PFSK-1 (cell line): ENCODE results near the gene FBH1.

ENCODE experiments used
- FOXP2 ChIP-seq: optimal IDR thresholded peaks from 2 replicates; pipeline ENCODE3; 2011; ENCODE audit warnings: borderline replicate concordance, control low read depth, inconsistent platforms; ENCODE audit not compliant: insufficient read depth; ENCODE audit errors: extremely low read length, extremely low read depth
- POLR2AphosphoS5 ChIP-seq: IDR thresholded peaks from 2 replicates; pipeline ENCODE4 v1.6.1; 2012; ENCODE audit warnings: low read depth, mild to moderate bottlenecking, control low read depth, low read length, moderate library complexity
- SIN3A ChIP-seq: IDR thresholded peaks from 2 replicates; pipeline ENCODE4 v1.6.1; 2012; ENCODE audit warnings: mild to moderate bottlenecking, low read length, moderate library complexity, borderline replicate concordance; ENCODE audit not compliant: insufficient read depth
- TAF1 ChIP-seq: IDR thresholded peaks from 2 replicates; pipeline ENCODE4 v1.6.1; 2012; ENCODE audit warnings: low read length, control low read depth, borderline replicate concordance; ENCODE audit not compliant: insufficient read depth
- TF ChIP-seq, protein P1 (sequence below), 2 experiments: IDR thresholded peaks; 2 replicates each; pipeline versions ENCODE4 v1.6.1 to v1.8.0; 2011 to 2012; ENCODE audit warnings: low read depth in 2 of 2, low read length in 2 of 2, control low read depth in 1 of 2, inconsistent platforms in 1 of 2, mild to moderate bottlenecking in 1 of 2, moderate library complexity in 1 of 2; ENCODE audit not compliant: insufficient read depth in 1 of 2

FBH1 gene

DNA sequence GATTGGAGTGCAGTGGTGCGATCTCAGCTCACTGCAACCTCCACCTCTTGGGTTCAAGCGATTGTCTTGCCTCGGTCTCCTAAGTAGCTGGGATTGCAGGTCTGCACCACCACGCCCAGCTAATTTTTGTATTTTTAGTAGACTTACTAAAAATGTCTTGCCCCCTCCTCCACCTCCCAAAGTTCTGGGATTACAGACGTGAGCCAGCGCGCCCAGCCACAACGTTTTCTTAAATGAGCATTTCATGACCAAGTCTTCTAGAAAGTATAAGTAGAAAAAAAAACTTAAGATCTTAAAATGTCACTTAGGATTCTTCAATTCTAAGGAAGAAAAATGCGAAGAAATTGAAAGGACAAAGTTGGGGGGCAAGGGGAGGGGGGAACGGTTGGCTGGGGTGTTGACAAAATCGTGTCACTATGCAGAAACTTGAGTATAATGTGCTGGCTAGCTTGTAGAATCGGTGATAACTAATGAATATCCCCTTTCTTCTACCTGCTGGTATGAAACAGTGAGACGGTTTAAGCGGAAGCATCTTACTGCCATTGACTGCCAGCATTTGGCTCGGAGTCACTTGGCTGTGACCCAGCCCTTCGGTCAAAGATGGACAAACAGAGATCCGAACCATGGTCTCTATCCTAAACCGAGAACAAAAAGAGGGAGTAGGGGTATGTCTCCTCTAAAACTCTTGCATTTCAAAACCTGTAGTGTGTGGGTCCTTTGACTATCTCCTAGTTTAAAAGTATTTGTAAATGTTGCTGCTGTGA is 12.7 kb downstream of the FBH1 start:
- TF ChIP-seq TAF1 (no peak), POLR2AphosphoS5 (no peak), FOXP2 (no peak), SIN3A (no peak)
- TF ChIP-seq, protein P1, sequence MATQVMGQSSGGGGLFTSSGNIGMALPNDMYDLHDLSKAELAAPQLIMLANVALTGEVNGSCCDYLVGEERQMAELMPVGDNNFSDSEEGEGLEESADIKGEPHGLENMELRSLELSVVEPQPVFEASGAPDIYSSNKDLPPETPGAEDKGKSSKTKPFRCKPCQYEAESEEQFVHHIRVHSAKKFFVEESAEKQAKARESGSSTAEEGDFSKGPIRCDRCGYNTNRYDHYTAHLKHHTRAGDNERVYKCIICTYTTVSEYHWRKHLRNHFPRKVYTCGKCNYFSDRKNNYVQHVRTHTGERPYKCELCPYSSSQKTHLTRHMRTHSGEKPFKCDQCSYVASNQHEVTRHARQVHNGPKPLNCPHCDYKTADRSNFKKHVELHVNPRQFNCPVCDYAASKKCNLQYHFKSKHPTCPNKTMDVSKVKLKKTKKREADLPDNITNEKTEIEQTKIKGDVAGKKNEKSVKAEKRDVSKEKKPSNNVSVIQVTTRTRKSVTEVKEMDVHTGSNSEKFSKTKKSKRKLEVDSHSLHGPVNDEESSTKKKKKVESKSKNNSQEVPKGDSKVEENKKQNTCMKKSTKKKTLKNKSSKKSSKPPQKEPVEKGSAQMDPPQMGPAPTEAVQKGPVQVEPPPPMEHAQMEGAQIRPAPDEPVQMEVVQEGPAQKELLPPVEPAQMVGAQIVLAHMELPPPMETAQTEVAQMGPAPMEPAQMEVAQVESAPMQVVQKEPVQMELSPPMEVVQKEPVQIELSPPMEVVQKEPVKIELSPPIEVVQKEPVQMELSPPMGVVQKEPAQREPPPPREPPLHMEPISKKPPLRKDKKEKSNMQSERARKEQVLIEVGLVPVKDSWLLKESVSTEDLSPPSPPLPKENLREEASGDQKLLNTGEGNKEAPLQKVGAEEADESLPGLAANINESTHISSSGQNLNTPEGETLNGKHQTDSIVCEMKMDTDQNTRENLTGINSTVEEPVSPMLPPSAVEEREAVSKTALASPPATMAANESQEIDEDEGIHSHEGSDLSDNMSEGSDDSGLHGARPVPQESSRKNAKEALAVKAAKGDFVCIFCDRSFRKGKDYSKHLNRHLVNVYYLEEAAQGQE (IDR thresholded peaks at IDR 0.05; ENCODE audit: insufficient read depth in 1 of 2, low read depth in 2 of 2, low read length in 2 of 2) = no peak

DNA sequence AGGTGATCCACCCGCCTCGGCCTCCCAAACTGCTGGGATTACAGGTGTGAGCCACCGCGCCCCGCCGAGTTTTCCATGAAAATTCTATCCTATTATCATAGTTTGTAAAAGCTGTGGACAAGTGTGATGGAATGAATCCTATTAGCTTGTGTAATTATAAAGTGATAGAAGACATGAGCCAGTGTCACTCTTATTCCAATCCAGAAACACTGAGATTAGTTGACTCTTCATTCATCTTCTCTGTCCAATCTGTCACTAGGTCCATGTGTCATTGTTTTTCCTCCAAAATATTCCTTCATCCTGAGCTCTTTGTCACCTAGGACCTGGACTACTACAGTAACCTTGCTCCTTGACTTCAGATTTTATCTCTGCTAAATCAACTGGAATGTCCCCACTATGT is 13.5 kb downstream of the FBH1 start:
- TF ChIP-seq, protein P1 (IDR thresholded peaks at IDR 0.05; ENCODE audit: insufficient read depth in 1 of 2, low read depth in 2 of 2, low read length in 2 of 2) = no peak
- TF ChIP-seq SIN3A = no peak
- no peak for TF ChIP-seq TAF1
- no peak for TF ChIP-seq POLR2AphosphoS5
- TF ChIP-seq FOXP2 = no peak

DNA sequence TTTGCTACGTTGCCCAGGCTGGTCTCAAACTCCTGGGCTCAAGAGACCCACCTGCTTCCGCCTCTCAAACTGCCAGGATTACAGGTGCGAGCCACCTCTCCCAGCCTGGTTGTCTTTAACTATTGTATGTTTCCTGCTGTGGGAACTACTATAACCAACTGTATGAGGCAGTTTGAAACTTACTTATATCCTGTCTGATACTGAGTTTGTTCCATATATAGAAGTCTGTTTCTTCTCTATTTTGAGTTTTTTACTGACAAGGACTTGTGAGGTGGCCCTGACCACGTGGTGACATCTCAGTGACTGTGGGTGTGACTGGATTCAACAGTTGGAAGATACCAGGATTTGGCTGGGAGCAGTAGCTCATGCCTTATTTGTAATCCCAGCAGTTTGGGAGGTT is 14.2 kb downstream of the FBH1 start:
- TF ChIP-seq, protein P1 (IDR thresholded peaks at IDR 0.05; ENCODE audit: insufficient read depth in 1 of 2, low read depth in 2 of 2, low read length in 2 of 2) = no peak
- TF ChIP-seq POLR2AphosphoS5 (no peak), TAF1 (no peak), SIN3A (no peak), FOXP2 (no peak)

DNA sequence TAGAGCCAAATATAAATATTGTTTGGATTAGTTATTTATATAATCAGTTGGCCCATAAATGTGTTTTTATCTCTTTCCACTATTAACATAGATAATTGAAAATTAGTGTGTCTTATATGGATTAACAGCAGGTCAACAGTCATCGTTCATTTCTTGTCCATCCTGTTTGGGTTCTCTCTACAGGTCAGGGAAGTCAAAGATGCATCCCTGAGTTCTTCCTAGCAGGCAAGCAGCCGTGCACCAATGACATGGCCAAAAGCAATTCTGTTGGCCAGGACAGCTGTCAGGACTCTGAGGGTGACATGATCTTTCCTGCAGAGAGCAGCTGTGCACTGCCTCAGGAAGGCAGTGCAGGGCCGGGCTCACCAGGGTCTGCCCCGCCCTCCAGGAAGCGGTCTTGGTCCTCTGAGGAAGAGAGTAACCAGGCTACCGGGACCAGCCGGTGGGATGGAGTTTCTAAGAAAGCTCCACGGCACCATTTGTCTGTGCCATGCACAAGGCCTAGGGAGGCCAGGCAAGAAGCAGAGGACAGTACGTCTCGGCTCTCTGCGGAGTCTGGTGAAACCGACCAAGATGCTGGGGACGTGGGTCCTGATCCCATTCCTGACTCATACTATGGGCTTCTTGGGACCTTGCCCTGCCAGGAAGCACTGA is 15.9 kb downstream of the FBH1 start:
- TF ChIP-seq, protein P1 (IDR thresholded peaks at IDR 0.05; ENCODE audit: insufficient read depth in 1 of 2, low read depth in 2 of 2, low read length in 2 of 2) = no peak
- TF ChIP-seq SIN3A (no peak), FOXP2 (no peak), TAF1 (no peak), POLR2AphosphoS5 (no peak)
